SK-N-SH (cell line): ENCODE results near the gene MORN2. TPM values are rescaled to one million over a fixed set of nuclear protein-coding genes. Genes with fewer than 3 reads are reported as not detected.

Experiments used
- CTCF ChIA-PET: fragments of 300-600, 350-600 bp; formaldehyde crosslinking; extraction: SDS; loops from one replicate; lab custom pipeline; 2021; lab: Yijun Ruan, JAX
- POLR2A ChIA-PET: fragments of 350-600 bp; sonication (Branson Sonifier 250); formaldehyde crosslinking; extraction: SDS; loops from one replicate; lab custom pipeline; 2020; ENCODE audit warnings: antibody characterized with exemption, inconsistent platforms; lab: Yijun Ruan, JAX
- DNase-seq: peaks from one replicate; pipeline ENCODE4 v3.0.0; 2012
- H2AFZ ChIP-seq: fragments of 200-600 bp; sonication (generic); 2 replicates; pipeline ENCODE4 v1.8.1; 2016; ENCODE audit warnings: antibody characterized with exemption, mild to moderate bottlenecking, low read depth
- H3F3A ChIP-seq: fragments of 200-600 bp; sonication (generic); replicated peaks from 2 replicates; pipeline ENCODE3; 2016; ENCODE audit warnings: antibody characterized with exemption, mild to moderate bottlenecking; ENCODE audit not compliant: insufficient read depth
- H3K27ac ChIP-seq, 2 experiments: fragments of 200-500 bp in 1 of 2; fragments of 200-600 bp in 1 of 2; sonication (Bioruptor generic) in 1 of 2; sonication (generic), shearing (Covaris generic) in 1 of 2; 2 replicates each; pipeline versions ENCODE4 v1.5.1 to v1.6.1; 2014 to 2016; ENCODE audit warnings: low read depth in 2 of 2, inconsistent platforms in 1 of 2, low read length in 1 of 2, mild to moderate bottlenecking in 1 of 2, mixed read lengths in 1 of 2
- H3K27me3 ChIP-seq: fragments of 200-600 bp; sonication (generic), shearing (Covaris generic); 2 replicates; pipeline ENCODE4 v1.6.1; 2016; ENCODE audit warnings: mixed run types; ENCODE audit not compliant: insufficient read depth
- H3K36me3 ChIP-seq, 2 experiments: fragments of 200-500 bp in 1 of 2; fragments of 200-600 bp in 1 of 2; sonication (Bioruptor generic) in 1 of 2; sonication (generic) in 1 of 2; replicated peaks in 1 of 2; 2 replicates each; pipeline versions ENCODE3 to v1.5.1; 2014 to 2016; ENCODE audit warnings: low read length in 1 of 2, mild to moderate bottlenecking in 1 of 2; ENCODE audit not compliant: insufficient read depth in 2 of 2, control insufficient read depth in 1 of 2
- H3K4me1 ChIP-seq, 2 experiments: fragments of 200-500 bp in 1 of 2; fragments of 200-600 bp in 1 of 2; sonication (Bioruptor generic) in 1 of 2; sonication (generic), shearing (Covaris generic) in 1 of 2; 2 replicates each; pipeline versions ENCODE4 v1.5.1 to v1.6.1; 2014 to 2016; ENCODE audit warnings: low read depth in 1 of 2, low read length in 1 of 2, mixed run types in 1 of 2; ENCODE audit not compliant: insufficient read depth in 2 of 2, control insufficient read depth in 1 of 2
- H3K4me2 ChIP-seq: fragments of 200-600 bp; sonication (generic), shearing (Covaris generic); 2 replicates; pipeline ENCODE4 v1.6.1; 2017; ENCODE audit warnings: mixed run types
- H3K4me3 ChIP-seq, 2 experiments: fragments of 200-500 bp in 1 of 2; fragments of 200-600 bp in 1 of 2; sonication (Bioruptor generic) in 1 of 2; sonication (generic), shearing (Covaris generic) in 1 of 2; 2 replicates each; pipeline versions ENCODE4 v1.5.1 to v1.8.1; 2014 to 2016; ENCODE audit warnings: low read depth in 2 of 2, inconsistent platforms in 1 of 2, low read length in 1 of 2, mild to moderate bottlenecking in 1 of 2, mixed read lengths in 1 of 2, moderate library complexity in 1 of 2
- H3K79me2 ChIP-seq: fragments of 200-600 bp; sonication (generic); 2 replicates; pipeline ENCODE4 v1.8.1; 2017; ENCODE audit warnings: mild to moderate bottlenecking; ENCODE audit not compliant: insufficient read depth
- H3K9ac ChIP-seq: fragments of 200-600 bp; sonication (generic); 2 replicates; pipeline ENCODE4 v1.6.1; 2017; ENCODE audit warnings: mixed run types
- H3K9me2 ChIP-seq: fragments of 200-600 bp; sonication (generic); 2 replicates; pipeline ENCODE4 v1.6.1; 2017; ENCODE audit warnings: mixed run types
- H3K9me3 ChIP-seq: fragments of 200-600 bp; sonication (generic); 2 replicates; pipeline ENCODE4 v1.6.1; 2017; ENCODE audit warnings: mixed run types, mild to moderate bottlenecking, moderate library complexity
- H4K20me1 ChIP-seq: fragments of 200-600 bp; sonication (generic); 2 replicates; pipeline ENCODE4 v1.6.1; 2017; ENCODE audit warnings: mild to moderate bottlenecking, mixed run types; ENCODE audit not compliant: insufficient read depth
- CHD2 ChIP-seq: fragments of 150-350 bp; IDR thresholded peaks from 2 replicates; pipeline ENCODE4 v1.6.1; 2018; ENCODE audit warnings: low read length; ENCODE audit not compliant: partially characterized antibody
- ELF1 ChIP-seq: IDR thresholded peaks from 2 replicates; pipeline ENCODE4 v1.4.0; 2012
- EP300 ChIP-seq, 2 experiments: IDR thresholded peaks; 2 replicates each; pipeline versions ENCODE4 v1.4.0 to v1.6.1; 2012; ENCODE audit warnings: borderline replicate concordance in 1 of 2, low read depth in 1 of 2, low read length in 1 of 2
- FOSL2 ChIP-seq: IDR thresholded peaks from 2 replicates; pipeline ENCODE4 v1.4.0; 2012; ENCODE audit warnings: low read depth, mild to moderate bottlenecking, moderate library complexity, borderline replicate concordance
- JUND ChIP-seq: IDR thresholded peaks from 2 replicates; pipeline ENCODE4 v1.4.0; 2012
- MXI1 ChIP-seq: IDR thresholded peaks from 2 replicates; pipeline ENCODE4 v1.6.1; 2012; ENCODE audit warnings: mild to moderate bottlenecking, low read depth, low read length, improper control_type of control experiment
- POLR2AphosphoS5 ChIP-seq: IDR thresholded peaks from 2 replicates; pipeline ENCODE4 v1.6.1; 2012; ENCODE audit warnings: low read depth, low read length
- RAD21 ChIP-seq: IDR thresholded peaks from 2 replicates; pipeline ENCODE4 v1.6.1; 2012; ENCODE audit warnings: mild to moderate bottlenecking, low read length
- RFX5 ChIP-seq: IDR thresholded peaks from 2 replicates; pipeline ENCODE4 v1.6.1; 2012; ENCODE audit warnings: mild to moderate bottlenecking, improper control_type of control experiment, low read length
- SIN3A ChIP-seq: IDR thresholded peaks from 2 replicates; pipeline ENCODE4 v1.6.1; 2012; ENCODE audit warnings: low read depth, mild to moderate bottlenecking, low read length, moderate library complexity, borderline replicate concordance
- TAF1 ChIP-seq: IDR thresholded peaks from 2 replicates; pipeline ENCODE4 v1.6.1; 2012; ENCODE audit warnings: low read depth, mild to moderate bottlenecking, low read length, moderate library complexity, borderline replicate concordance
- TCF12 ChIP-seq: IDR thresholded peaks from 2 replicates; pipeline ENCODE4 v1.4.0; 2012
- TEAD4 ChIP-seq: IDR thresholded peaks from 2 replicates; pipeline ENCODE4 v1.4.0; 2012; ENCODE audit warnings: mild to moderate bottlenecking, borderline replicate concordance; ENCODE audit not compliant: insufficient read depth
- YY1 ChIP-seq: IDR thresholded peaks from 2 replicates; pipeline ENCODE4 v1.4.0; 2012; ENCODE audit warnings: low read depth, mild to moderate bottlenecking
- ZBTB33 ChIP-seq: IDR thresholded peaks from 2 replicates; pipeline ENCODE4 v1.4.0; 2012; ENCODE audit warnings: low read depth, borderline replicate concordance
- WGBS: methylation state at CpG from one replicate; pipeline ENCODE4 v1.1.6; 2017; ENCODE audit warnings: low lambda C conversion rate; 5-methylcytosine and 5-hydroxymethylcytosine counted together
- polyA plus RNA-seq, 3 experiments: library from polyadenylated mRNA; depleted of rRNA; stranded (reverse); fragments of >200 nt; gene quantifications; 2 replicates each; pipeline ENCODE4 v1.2.3, GENCODE V29; 2012
- TF ChIP-seq, protein P1 (sequence below): IDR thresholded peaks from 2 replicates; pipeline ENCODE4; 2012
- TF ChIP-seq, protein P2 (sequence below): fragments of 200-600 bp; sonication (generic); IDR thresholded peaks from 2 replicates; pipeline ENCODE4 v1.6.1; 2017; ENCODE audit warnings: antibody characterized with exemption, mild to moderate bottlenecking, moderate library complexity

MORN2 gene
- polyA plus RNA-seq, 1 of the 3 experiments (the other 2 are of a cell fraction) = 23.2 TPM

GRCh38 chr2:38871432-38871831, 4.3 kb upstream of the MORN2 start (continued):
- TF ChIP-seq MXI1 (no peak), RFX5 (no peak), RAD21 (no peak)

DNA sequence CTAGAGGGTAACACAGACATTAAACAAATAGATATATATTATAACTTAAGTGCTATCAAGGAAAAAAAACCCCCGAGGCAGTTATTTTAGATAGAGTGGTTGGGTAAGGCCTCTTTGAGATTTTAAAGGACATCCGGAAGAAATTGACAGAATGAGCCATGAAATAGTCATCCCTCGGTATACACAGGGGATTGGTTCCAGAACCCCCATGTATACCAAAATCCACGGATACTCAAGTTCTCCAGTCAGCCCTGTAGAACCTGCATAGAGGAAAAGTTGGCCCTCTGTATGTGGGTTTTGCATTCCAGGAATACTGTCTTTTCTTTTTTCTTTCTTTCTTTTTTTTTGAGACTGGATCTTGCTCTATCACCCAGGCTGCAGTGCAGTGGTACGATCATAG, 2.0 kb upstream of the MORN2 start:
- Histone ChIP-seq H3K79me2 (peaks cover 61% of the 10 kb centered on the region), H3K4me1 (peaks cover 0 to 7% of the 10 kb centered on the region in 2 experiments; a peak in 2 of 4 replicates), H3K4me3 (no peak overlapping the region), H3F3A (no peaks in the 10 kb centered on the region), H3K27ac (no peak overlapping the region), H3K4me2 (no peak overlapping the region), H3K9me2 (no peaks in the 10 kb centered on the region), H3K36me3 (peaks cover 0 to 6% of the 10 kb centered on the region in 2 experiments), H2AFZ (no peak overlapping the region)
- 78% methylated on average over 5 of the region's 5 CpGs for WGBS
- DNase-seq = no peak
- TF ChIP-seq, protein P1, sequence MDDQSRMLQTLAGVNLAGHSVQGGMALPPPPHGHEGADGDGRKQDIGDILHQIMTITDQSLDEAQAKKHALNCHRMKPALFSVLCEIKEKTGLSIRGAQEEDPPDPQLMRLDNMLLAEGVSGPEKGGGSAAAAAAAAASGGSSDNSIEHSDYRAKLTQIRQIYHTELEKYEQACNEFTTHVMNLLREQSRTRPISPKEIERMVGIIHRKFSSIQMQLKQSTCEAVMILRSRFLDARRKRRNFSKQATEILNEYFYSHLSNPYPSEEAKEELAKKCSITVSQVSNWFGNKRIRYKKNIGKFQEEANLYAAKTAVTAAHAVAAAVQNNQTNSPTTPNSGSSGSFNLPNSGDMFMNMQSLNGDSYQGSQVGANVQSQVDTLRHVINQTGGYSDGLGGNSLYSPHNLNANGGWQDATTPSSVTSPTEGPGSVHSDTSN = no peak
- no peak for TF ChIP-seq ZBTB33
- TF ChIP-seq EP300 (IDR thresholded peaks at IDR 0.05; ENCODE audit: borderline replicate concordance in 1 of 2, low read depth in 1 of 2, low read length in 1 of 2) = no peak
- no peak for TF ChIP-seq RAD21
- no peak for TF ChIP-seq TCF12
- no peak for TF ChIP-seq FOSL2
- TF ChIP-seq JUND = no peak
- no peak for TF ChIP-seq POLR2AphosphoS5
- TF ChIP-seq TEAD4 = no peak
- TF ChIP-seq, protein P2, sequence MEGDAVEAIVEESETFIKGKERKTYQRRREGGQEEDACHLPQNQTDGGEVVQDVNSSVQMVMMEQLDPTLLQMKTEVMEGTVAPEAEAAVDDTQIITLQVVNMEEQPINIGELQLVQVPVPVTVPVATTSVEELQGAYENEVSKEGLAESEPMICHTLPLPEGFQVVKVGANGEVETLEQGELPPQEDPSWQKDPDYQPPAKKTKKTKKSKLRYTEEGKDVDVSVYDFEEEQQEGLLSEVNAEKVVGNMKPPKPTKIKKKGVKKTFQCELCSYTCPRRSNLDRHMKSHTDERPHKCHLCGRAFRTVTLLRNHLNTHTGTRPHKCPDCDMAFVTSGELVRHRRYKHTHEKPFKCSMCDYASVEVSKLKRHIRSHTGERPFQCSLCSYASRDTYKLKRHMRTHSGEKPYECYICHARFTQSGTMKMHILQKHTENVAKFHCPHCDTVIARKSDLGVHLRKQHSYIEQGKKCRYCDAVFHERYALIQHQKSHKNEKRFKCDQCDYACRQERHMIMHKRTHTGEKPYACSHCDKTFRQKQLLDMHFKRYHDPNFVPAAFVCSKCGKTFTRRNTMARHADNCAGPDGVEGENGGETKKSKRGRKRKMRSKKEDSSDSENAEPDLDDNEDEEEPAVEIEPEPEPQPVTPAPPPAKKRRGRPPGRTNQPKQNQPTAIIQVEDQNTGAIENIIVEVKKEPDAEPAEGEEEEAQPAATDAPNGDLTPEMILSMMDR = no peak
- no peak for TF ChIP-seq CHD2
- TF ChIP-seq YY1 = no peak
- TF ChIP-seq TAF1 = no peak
- TF ChIP-seq MXI1 = no peak
- no peak for TF ChIP-seq ELF1
- TF ChIP-seq SIN3A = no peak
- no peak for TF ChIP-seq RFX5
- TF ChIP-seq, all 33 proteins: peak for 0
- Histone ChIP-seq H4K20me1 (no peaks in the 10 kb centered on the region), H3K9me3 (peaks cover 8% of the 10 kb centered on the region; the same call in 1 of the 2 replicates), H3K9ac (no peak overlapping the region), H3K27me3 (no peaks in the 10 kb centered on the region)
- CTCF ChIA-PET = interaction anchor here (0.6 to 0.8 kb wide), 2 partner anchors 39 to 189 kb away, joined by 3 read pairs; no protein-coding TSS in a partner anchor
- POLR2A ChIA-PET = no interaction called here
